ENCODE measurements around the gene MAP3K10.
"Not testable (repeated sequence)": the region's sequence is repeated elsewhere in the genome, so short reads cannot be mapped to it uniquely, and the experiment has no call there.

The MAP3K10 gene

DNA sequence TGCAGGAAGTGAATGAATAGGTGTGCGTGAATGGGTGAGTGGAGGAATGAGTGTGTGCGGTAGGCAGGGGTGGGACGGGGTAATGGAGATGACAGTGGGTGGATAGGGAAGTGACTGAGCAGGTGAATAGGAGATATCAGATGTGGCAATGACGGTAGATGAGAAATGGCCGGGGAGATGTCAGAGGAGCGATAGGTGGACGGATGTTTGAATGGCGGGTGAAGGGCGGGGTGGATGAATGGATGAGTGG is 25.5 kb downstream of the MAP3K10 start:
- DNase-seq (ENCODE audit: low read depth in 2 of 2, low spot score in 1 of 2) = no peak

DNA sequence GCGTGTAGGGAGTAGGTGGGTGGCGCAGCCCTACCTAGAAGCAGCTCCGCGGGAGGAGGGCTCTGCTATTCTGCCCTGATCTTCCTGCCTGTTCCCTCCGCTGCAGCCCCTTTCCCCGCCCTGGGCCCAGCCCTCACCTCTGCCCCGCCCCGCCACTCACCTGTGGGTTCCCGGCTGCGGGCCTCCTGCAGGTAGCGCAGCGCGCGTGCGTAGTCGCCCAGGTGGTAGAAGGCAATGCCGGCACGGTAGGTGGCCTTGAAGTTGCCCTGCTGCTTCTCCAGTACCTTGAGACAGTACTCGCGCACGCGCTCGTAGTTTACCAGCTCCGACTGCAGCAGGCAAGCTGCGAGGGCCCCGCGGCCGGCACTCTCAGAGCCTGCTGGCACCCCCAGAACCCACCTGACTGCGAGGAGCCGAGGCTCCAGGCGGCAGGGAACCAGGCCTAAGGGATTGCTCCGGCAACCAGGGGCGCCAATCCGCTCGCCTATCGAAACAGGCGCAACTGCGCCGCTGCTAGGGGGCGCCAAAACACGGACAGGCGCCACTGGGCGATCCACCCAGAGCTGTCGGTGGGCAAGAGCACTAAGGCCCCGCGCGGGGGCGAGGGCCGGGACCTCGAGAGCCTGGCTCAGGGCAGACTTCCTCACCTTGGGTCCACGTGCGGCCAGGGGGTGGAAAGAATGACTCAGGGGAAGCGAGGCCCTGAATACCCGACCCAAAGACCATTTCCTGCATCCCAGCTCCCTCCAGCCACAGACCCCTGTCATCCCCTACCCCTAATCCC is 26.0 kb downstream of the MAP3K10 start:
- DNase-seq (ENCODE audit: low read depth in 2 of 2, low spot score in 1 of 2) = no peak

DNA sequence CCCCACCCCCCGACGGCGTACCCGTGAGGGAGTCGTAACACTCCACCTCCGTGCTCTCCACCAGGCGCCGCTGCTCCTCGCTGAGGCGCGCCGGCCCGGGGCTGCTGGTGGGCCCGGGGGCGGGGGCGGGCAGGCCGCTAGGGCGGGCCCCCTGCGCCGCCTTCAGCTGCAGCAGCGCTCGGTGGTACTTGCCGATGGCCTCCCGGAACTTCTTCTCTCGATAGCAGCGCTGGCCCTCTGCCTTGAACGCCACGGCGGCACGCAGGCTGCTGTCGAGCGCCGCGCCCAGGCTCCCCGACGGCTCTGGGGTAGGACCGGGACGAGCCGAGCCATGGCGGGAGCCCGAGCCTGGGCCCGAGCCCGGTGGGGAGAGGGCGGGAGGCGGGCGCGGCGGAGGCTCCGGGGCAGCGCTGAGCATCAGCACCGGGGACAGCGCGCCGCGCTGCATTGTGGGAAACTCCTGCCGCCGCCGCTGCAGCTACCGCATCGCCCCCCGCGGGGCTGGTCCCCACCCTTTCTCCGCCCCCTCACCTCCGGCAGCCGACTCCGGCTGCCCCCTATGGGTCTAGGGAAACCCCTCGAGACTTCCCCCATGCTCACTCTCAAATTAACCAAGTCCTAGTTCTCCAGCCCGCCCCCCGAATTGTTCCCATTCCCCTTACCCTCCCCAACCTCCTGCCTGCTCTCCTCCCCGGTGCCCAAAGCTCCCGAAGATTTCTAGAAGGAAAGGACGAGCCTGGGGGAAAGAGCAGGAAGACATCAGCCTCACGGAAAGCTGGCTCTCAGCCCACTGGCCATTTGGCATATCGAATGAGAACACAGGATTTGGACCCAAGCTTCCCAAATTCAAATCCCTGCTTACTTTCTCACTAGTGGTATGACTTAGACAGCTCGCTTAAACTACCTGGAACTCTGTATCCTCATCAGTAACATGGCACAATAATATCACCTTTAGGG is 27.0 kb downstream of the MAP3K10 start, which contains the start of gene TTC9B:
Gene TTC9B (minus strand): TSS at position 451 of the 957 bp plus-strand sequence. CDS start 3 bp downstream, at position 448.
- DNase-seq (ENCODE audit: low read depth in 2 of 2, low spot score in 1 of 2) = no peak

DNA sequence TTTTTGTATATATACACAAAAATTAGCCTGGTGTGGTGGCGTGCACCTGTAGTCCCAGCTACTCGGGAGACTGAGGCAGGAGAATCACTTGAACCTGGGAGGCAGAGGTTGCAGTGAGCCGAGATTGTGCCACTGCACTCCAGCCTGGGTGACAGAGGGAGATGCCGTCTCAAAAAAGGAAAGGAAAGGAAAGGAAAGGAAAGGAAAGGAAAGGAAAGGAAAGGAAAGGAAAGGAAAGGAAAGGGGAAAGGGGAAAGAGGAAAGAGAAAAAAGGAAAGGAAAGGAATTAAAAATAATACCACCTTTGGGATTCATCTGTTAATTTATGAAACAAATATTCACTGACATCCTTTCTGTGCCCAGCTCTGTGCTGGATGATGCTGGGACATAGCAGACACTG is 27.8 kb downstream of the MAP3K10 start:
- DNase-seq (ENCODE audit: low read depth in 2 of 2, low spot score in 1 of 2) = not testable (repeated sequence)

DNA sequence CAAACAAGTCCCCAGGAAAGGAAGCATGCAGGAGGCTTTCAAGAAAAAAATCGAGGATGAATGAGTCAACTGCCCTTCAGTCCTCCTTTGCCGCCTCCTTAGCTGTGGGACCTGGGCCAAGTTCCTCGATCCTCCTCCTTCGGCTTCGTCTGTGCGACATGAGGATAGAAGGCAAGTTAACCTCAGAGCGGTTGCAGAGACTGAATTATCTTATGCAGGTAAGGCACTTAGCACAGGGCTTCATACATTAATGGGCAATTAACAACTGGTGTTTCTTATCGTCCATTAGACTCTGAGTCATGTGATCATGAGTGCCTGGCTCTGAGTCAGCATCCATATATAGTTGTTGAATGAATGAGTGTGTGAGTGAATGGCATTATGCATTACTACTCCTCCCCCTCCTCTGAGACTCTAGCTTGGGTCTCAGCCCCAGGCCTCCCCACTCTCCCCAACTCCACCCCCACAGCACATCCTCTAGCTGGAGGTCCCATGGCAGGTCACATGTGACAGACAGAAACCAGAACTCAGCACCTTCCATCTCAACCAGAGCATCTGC is 28.6 kb downstream of the MAP3K10 start:
- no peak for DNase-seq (ENCODE audit: low read depth in 2 of 2, low spot score in 1 of 2)

DNA sequence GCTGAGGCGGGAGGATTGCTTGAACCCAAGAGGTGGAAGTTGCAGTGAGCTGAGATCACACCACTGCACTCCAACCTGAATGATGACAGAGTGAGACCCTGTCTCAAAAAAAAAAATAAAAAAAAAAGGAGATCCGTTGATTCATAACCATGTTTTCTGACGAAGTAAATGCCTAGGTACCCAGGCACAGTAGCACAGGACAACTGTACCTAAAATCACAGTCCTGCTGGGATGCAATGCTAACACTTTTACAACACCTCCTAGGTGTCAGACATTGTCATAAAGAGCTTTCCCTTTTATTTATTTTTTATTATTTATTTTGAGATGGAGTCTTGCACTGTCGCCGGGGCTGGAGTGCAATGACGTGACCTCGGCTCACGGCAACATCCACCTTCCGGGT is 29.4 kb downstream of the MAP3K10 start:
- no peak for DNase-seq (ENCODE audit: low read depth in 2 of 2, low spot score in 1 of 2)

DNA sequence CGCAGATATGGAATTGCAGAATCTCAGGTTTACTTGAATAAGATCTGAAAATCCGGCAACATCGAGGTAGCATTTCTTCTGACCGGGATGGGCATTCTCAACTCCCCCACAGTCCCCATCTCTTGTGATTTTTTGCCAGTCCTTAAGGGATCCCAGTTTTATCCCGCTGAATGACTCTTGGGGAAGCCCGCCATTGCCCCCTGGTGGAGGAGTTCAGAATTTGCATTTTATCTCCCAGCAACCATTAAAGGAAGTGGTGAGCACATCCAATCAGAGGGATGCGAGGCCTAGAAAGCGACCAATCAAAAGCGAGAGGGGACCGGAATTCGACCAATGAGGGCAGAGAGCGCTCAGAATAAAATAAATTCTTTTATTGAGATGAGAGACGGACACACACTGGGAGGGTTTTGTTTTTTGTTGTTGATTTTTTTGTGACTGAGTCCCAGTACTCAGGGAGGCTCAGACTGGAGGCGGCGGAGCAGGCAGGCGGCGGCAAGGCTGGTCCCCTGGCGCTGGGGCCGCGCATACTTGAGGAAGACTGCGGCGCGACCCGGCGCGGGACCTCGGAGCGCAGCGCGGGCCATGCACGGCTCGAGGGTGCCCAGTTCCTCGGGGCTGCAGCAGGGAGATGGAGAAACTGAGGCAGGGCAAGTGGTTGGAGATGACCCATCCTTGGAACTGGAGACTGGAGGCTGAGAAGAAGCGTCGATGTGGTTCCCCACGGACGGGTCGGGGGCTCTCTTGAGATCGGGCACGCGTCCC is 30.8 kb downstream of the MAP3K10 start:
- peak; percentile 15 to 41 for DNase-seq (ENCODE audit: low read depth in 2 of 2, low spot score in 1 of 2)

DNA sequence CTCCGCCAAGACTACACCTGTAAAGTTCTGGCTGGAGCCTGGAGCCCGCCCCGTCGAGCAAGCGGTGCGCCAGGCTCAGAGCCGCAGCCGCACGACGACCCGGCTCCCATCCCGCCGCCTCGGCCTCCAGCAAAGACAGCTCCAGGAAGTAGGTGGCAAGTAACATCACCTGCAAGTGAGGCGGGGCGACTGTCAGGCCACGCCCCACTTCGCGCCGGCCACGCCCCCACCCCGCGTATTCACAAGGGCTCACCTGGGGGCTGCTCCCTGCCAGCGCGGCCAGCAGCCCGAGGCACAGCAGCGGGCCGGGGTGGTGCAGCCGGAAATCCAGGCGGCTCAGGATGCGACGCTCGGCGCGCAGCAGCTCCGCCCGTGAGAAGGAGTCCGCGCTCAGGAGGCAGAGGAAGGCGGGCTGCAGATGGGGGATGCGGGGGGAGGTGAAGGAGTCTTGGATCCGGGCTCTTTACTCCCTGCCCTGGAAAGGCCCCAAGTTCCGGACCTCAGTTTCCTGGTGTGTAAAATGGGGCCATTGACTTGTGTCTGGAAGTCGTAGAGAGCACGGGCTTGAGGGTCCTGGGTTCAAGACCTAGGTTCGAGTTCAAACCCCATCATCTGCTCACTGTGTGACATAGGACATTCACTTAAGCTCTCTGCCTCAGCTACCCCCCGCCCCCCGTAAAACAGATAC is 32.1 kb downstream of the MAP3K10 start:
- DNase-seq (ENCODE audit: low read depth in 2 of 2, low spot score in 1 of 2) = no peak

DNA sequence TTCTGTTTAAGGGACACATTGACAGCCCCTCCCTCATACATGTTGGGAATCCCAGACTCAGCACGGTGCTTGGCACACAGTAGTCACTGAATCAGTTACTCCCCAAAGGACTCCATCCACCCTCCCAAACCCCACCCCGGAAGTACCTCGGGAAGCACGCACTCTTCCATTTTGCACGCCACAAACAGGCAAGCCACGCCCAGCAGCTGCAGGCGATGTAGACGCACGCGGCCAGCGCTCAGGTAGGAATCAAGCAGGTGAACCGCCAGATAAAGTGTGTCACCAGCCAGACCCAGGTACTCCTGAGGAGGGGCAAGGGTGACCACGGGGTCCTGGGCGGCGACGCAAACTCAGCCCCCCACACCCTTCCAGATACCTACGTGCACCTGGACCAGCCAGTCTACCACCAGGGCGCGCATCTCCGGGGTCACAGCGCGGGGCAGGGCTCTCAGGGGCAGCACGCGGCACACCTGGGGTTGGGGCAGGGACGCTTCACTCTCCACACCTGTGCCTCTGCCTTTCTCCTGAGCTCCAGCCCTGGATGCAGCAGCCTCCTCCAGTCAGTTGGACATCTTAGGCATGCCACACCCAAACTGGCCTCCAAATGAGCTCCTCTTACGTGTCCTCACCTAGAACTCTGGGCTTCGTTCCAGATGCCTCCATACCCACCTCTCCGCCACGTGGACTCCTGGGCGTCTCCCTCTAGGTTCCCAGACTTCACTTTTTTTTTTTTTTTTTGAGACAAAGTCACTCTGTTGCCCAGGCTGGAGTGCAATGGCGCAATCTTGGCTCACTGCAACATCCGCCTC is 33.3 kb downstream of the MAP3K10 start:
- DNase-seq (ENCODE audit: low read depth in 2 of 2, low spot score in 1 of 2) = no peak

DNA sequence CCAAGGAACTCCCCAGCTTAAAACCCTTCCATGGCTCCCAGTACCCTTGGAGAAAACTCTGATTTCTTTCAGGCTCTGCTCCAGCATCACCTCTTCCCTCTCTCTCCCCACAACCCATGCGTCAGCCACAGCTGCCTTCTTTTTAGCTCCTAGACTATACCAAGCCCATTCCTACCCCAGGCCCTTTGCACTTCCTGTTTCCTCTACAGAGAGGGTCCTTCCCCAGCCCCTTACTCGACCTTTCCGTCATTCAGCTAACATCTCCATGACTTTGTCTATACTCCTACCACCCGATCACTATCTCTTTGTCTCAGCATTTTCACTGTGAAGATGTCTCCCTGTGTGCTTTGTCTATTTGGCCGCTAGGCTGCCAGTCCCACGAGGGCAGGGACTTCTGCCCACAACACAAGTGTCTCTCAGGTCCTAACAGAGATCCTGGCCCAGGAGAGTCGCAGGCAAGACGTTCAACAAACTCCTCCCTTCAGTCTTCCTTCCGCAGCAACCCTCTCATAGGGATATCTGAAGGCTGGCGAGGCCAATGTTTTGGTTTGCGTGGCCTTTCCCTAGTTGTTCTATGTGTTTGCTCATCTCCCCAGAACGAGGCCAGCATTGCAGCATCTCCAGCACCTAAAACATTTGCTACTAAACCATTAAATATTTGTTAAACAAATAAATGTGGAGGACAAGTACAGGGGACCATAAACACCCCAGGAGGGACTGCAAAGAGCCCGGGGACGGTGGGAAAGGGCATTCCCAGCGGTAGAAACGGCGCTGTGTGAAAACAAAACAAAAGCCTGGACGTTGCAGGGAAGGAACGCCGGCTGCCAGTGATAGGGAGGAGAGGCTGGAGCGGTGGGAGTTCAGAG is 34.4 kb downstream of the MAP3K10 start:
- DNase-seq (ENCODE audit: low read depth in 2 of 2, low spot score in 1 of 2) = no peak

DNA sequence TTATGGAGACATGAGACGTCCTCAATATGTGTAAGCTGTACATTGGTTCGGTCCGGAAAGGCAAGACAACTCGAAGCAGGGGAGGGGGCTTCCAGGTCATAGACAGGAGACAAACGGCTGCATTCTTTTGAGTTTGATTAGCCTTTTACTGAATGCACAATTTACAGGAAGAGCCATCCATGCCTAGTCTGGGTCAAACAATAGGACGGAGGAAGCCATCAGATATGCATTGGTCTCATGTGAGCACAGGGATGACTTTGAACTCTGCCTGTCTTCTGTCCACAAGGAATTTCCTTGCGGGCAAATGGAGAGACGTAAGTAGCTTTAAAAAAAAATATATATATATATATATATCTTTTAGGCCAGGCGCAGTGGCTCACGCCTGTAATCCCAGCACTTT is 37.1 kb downstream of the MAP3K10 start:
- no peak for DNase-seq (ENCODE audit: low read depth in 2 of 2, low spot score in 1 of 2)

DNA sequence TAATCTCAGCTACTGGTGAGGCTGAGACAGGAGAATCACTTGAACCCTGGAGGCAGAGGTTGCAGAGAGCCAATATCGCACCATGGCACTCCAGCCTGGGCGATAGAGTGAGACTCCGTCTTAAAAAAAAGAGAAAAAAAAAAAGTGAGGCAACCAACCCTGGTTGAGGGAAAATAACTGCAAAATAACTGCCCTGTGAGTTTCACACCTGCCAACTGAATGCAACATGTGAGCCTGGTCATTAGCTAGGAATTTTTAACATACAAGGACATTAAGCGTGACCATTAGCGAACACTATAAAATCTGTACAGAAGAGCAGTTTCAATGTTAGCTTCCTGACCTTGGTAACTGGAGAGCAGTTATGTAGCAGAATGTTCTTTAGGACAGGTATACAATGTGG is 37.6 kb downstream of the MAP3K10 start:
- DNase-seq (ENCODE audit: low read depth in 2 of 2, low spot score in 1 of 2) = no peak

DNA sequence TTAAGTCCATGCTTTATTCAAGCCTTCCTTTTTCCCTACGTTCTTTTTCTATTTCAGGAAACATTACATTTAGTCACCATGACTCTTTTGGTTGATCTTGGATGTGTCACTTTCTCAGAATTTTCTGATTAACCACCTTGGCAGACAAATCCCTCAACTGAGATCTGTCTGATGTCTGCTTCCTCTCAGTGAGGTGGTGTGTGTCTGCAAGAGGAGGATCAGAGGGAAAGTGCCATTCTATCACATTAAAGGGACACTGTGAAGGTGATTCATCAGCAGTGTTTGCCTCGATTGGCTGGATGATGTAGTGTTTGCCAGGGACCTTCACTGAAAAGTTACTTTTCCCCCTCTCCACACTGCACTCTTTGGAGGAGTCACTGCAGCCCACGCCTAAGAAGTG is 38.3 kb downstream of the MAP3K10 start:
- DNase-seq (ENCODE audit: low read depth in 2 of 2, low spot score in 1 of 2) = no peak

DNA sequence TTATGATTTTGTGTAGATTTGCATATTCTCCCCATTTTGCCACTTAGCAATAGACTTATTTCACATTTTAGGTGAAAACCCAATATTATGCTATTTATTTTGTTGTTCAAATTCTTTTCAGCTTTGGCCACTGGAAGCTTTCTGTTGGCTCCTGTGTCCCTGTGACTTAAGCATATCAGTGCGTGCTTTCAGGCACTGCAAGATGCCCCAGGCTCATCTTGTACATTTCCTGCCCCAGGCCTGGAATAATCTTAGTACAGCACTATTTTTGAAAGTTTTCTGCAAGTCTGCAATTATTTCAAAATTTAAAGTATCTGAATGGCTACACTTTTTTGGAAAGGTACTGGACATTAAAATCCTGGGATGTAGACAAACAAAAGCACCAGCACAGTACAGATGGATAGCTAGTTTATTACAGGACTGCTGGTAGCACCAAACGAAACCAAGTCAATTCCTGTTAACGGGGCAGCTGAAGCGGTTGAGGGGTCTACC is 38.7 kb downstream of the MAP3K10 start:
- DNase-seq (ENCODE audit: low read depth in 2 of 2, low spot score in 1 of 2) = no peak

DNA sequence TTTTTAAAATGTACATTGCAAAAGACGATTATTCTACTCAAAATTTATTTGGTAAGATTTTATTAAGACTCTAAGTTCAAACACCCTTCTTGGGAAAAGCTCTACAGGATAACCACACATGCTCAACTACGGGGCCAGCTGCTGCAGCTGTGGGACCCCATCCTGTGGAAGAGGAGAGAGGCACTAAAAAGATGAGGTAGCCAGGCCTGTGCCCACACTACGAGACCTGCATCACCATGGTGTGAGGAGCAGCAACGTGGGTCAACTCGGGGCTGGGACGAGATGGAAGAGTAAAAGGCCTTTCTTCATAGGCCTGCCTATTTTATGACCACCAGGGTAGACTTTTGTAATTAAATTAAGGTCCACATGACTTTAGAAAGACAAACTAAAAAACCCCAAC is 39.8 kb downstream of the MAP3K10 start:
- DNase-seq (ENCODE audit: low read depth in 2 of 2, low spot score in 1 of 2) = no peak

DNA sequence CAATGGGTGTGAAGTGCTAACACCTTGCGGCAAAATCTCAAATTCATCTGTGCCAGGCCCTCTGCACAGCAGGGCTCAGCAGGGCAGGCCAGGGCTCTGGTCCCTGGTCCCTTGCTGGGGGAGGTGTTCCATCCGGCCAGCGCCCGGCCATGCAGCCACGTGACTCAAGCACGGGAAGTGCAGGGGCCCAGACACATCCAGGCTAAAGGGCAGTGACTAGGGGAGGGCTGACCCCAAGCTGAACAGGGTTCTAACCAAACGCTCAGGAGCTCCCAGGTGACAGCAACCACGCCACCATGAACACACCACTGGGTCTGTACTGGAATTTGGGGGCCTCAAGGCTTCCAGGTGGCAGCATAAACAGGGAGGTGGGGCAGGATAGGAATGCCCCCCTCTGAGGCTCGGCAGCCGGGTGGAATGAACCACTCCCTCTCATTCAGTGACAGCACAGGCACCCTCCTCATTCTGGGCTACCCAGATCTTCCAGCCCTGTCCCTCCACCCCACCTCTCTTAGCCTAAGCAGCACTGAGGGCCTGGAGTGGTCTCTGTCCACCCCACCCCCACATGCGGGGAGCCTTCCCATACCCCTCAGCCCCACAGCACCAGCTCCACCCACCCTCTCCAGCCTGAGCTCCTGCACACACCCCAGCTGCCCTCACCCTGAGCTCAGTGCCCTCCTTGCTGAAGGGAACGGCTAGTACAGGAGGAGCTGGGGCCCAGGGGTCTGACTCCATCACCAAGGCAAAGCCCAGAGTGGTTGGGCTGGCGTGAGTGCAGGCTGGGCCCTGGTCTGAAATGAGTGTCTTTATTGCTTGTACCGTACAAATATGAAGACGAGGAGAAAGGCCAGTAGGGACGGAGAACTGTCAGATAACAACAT is 40.6 kb downstream of the MAP3K10 start:
- no peak for DNase-seq (ENCODE audit: low read depth in 2 of 2, low spot score in 1 of 2)

DNA sequence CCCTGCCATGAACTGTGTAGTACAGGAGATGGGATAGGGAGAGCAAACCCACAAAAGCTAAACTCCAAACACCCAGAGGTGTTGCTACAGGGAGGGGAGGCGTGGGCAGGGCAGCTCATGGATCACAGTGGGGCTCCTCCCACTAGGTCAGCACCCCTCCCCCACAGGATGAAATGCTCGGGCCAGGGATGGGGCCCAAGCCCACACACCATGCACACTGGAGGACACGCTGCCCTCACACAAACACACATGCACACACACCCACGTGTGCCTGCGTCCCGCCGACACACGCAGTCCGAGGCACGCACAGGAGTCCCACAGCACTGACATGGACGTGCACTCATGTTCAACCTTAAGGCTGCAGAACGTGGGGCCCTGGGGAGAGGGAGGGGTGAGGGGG is 41.3 kb downstream of the MAP3K10 start:
- DNase-seq (ENCODE audit: low read depth in 2 of 2, low spot score in 1 of 2) = no peak
